Measurements from ENCODE around the gene CXXC5.

The CXXC5 gene

DNA sequence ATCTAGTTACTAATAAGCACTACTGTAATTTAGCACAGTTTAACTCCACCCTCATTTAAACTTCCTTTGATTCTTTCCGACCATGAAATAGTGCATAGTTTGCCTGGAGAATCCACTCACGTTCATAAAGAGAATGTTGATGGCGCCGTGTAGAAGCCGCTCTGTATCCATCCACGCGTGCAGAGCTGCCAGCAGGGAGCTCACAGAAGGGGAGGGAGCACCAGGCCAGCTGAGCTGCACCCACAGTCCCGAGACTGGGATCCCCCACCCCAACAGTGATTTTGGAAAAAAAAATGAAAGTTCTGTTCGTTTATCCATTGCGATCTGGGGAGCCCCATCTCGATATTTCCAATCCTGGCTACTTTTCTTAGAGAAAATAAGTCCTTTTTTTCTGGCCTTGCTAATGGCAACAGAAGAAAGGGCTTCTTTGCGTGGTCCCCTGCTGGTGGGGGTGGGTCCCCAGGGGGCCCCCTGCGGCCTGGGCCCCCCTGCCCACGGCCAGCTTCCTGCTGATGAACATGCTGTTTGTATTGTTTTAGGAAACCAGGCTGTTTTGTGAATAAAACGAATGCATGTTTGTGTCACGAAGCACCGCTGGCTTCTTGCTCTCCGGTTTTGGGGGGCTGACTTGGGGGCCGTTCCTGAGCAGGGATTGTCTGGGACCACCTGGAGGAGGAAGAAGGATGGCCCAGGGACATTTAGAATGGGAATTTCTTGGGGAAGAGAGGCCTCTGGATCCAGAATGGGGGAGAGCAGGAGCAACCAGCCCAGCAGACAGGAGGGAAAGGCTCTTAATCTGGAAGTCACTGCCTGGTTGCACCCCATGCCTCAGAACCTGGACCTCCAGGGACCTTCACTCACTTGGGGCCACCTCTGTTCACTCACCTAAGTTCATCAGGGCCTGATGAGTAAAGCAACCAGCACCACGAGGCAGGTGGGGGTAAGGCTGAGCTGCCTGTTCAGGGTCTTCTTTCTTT is 35.4 kb downstream of the CXXC5 start:
- no peak overlapping the region for H3K4me3 ChIP-seq (ENCODE audit: low read length)
- H3K9me3 ChIP-seq (ENCODE audit: control insufficient read depth, low read length) = no peaks in the 10 kb centered on the region
- H3K9ac ChIP-seq (ENCODE audit: low read length) = no peak overlapping the region
- H3K36me3 ChIP-seq (ENCODE audit: control insufficient read depth, insufficient read depth, low read length) = peaks cover 6% of the 10 kb centered on the region
- H3K27me3 ChIP-seq (ENCODE audit: control insufficient read depth, insufficient read depth, low read length) = no peaks in the 10 kb centered on the region
- H3K4me1 ChIP-seq (ENCODE audit: control insufficient read depth, insufficient read depth, low read length) = no peaks in the 10 kb centered on the region

DNA sequence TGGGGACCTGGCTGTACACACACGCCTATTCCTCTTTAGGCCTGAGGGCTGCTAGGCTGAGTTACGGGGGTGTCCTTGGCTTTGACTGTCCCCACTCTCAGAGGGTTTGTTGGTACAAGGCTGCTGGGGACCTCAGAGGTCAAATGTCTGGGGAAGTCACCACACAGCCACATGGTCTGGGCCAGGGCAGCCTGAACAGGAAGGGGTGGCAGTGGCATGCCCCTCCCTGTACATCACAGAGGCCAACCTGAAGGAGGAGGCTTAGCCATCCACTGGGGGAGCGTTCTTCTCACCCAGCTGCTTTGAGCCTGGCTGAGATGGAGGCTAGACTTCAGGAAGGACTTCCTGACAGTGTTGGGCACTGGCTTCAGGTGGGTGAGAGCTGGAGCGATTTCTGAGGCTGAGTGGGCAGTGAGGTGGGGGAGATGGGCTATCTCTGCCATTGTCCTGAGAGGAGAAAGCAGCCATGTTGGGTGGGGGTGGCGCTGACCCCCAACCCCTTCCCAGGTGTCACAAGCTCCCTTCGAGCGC is 36.3 kb downstream of the CXXC5 start:
- no peak overlapping the region for H3K9ac ChIP-seq (ENCODE audit: low read length)
- no peak overlapping the region for H3K4me3 ChIP-seq (ENCODE audit: low read length)
- H3K4me1 ChIP-seq (ENCODE audit: control insufficient read depth, insufficient read depth, low read length) = peaks cover 5% of the 10 kb centered on the region
- H3K36me3 ChIP-seq (ENCODE audit: control insufficient read depth, insufficient read depth, low read length) = peaks cover 6% of the 10 kb centered on the region
- H3K9me3 ChIP-seq (ENCODE audit: control insufficient read depth, low read length) = no peaks in the 10 kb centered on the region
- H3K27me3 ChIP-seq (ENCODE audit: control insufficient read depth, insufficient read depth, low read length) = no peaks in the 10 kb centered on the region

DNA sequence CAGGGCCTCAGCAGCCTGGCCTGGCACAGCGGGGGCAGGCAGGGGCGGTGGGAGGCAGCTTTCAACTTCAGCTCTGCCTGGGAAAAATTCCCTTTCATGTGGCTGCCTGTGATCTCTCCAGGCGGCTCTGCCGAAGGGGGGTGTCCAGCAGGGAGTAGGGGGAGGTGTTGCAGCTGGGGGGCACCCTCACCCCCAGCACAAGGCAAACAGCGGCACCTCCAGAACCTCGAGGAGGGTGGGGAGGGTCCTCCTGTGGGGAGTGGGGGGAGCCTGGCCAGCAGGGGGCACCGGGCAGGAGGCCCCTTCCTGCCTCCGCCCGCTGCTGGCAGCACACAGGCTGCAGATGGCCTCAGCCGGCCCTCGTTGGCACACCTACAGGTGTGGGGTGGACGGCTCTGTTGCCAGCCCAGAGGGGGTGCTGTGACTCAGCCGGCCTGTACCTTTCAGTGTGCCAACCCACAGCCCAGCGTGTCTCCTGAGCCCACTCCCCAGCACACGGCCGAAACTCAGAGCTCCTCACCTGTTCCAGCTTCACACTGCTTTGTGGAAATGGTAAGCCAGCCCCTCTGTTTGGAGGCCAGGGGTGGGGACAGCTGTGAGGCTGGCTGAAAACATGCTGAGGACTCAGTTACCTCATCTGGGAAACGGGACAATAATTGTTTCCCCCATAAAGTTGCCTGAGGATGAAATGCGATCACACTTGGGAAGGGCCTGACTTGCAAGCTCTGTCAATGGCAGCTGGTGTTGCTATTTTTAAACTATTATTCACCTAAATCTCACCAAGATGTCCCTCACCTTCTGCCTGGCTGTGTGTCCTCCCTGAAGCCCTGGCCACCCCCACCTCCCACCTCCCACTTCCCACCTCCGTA is 37.0 kb downstream of the CXXC5 start:
- H3K4me1 ChIP-seq (ENCODE audit: control insufficient read depth, insufficient read depth, low read length) = peaks cover 12% of the 10 kb centered on the region
- H3K9ac ChIP-seq (ENCODE audit: low read length) = no peak overlapping the region
- H3K36me3 ChIP-seq (ENCODE audit: control insufficient read depth, insufficient read depth, low read length) = peaks cover 6% of the 10 kb centered on the region
- H3K27me3 ChIP-seq (ENCODE audit: control insufficient read depth, insufficient read depth, low read length) = no peaks in the 10 kb centered on the region
- no peaks in the 10 kb centered on the region for H3K9me3 ChIP-seq (ENCODE audit: control insufficient read depth, low read length)
- H3K4me3 ChIP-seq (ENCODE audit: low read length) = no peak overlapping the region

DNA sequence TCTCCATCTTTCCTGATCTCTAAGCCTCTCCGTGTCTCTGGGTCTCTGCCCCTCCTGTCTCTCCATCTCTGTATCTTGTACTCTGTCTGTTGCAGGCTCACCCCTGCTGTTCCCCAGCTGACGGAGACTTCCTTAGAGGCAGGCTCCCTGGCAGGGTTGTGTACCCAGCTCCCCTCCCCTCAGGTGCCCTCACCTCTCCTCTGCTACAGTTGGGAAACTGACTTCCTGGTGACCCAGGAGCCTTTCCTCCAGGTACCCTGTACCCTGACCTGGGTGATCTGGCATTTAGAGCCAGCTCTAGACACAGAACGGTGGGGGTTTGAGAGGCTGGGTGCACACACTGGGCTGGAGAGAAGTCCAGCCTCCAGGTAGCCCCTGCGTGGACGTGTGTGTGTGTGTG is 37.7 kb downstream of the CXXC5 start:
- Histone ChIP-seq H3K9ac (ENCODE audit: low read length) (no peak overlapping the region), H3K36me3 (ENCODE audit: control insufficient read depth, insufficient read depth, low read length) (peaks cover 6% of the 10 kb centered on the region), H3K4me3 (ENCODE audit: low read length) (no peak overlapping the region), H3K27me3 (ENCODE audit: control insufficient read depth, insufficient read depth, low read length) (peaks cover 6% of the 10 kb centered on the region), H3K4me1 (ENCODE audit: control insufficient read depth, insufficient read depth, low read length) (peaks cover 19% of the 10 kb centered on the region), H3K9me3 (ENCODE audit: control insufficient read depth, low read length) (no peaks in the 10 kb centered on the region)

DNA sequence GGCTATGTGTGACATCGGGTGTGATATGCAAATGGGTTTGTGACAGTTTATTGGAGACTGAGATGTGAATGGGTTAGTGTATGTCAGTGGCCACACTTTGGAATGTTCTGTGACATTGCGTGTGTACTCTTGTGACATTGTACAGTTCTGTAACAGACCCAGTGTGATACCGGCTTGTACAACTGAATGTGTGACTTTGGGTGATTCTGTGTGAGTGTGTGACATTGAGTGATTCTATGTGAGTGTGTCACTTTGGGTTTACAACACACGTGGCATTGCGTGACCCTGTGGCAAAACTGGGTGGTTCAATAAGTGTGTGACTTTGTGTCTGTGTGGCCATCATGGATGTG is 38.2 kb downstream of the CXXC5 start:
- no peak overlapping the region for H3K9ac ChIP-seq (ENCODE audit: low read length)
- H3K9me3 ChIP-seq (ENCODE audit: control insufficient read depth, low read length) = no peaks in the 10 kb centered on the region
- H3K36me3 ChIP-seq (ENCODE audit: control insufficient read depth, insufficient read depth, low read length) = peaks cover 6% of the 10 kb centered on the region
- H3K4me1 ChIP-seq (ENCODE audit: control insufficient read depth, insufficient read depth, low read length) = peaks cover 19% of the 10 kb centered on the region
- H3K4me3 ChIP-seq (ENCODE audit: low read length) = no peak overlapping the region
- H3K27me3 ChIP-seq (ENCODE audit: control insufficient read depth, insufficient read depth, low read length) = peaks cover 7% of the 10 kb centered on the region

DNA sequence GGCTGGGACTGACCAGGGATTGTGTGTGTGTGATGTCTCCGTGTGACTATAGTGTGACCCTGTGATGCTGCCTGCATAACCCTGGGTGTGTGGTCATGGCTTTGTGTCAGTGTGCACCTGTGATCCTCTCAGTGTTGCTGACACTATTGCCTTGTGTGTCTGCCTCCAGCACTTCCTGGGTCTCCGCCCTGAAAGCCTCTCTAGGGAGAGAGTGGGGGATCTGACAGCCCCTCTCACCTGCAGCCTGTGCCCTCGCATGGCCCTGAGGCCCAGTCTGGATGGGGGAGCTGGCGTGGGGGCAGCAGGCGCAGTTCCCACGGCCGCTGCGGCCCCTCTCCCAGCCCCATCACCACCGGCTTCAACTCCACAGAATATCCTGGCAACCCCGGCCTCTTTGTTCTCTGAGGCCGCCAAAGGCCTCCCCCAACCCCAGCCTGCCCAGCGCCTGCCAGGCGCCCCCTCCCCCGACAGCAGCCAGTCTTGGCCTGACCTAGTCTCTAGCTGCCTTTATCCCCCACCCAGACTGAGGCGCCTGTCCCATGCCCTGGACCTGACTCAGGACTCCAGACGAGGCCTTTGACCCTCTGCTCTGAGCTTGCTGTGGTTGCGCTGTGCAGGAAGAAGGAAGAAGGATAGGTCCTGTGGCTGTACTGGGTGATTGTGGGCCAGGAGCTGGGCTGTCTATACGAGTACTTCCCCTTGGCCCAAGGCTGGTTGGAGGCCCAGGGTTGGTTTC is 38.7 kb downstream of the CXXC5 start:
- H3K4me1 ChIP-seq (ENCODE audit: control insufficient read depth, insufficient read depth, low read length) = peaks cover 19% of the 10 kb centered on the region
- H3K9ac ChIP-seq (ENCODE audit: low read length) = no peak overlapping the region
- peaks cover 7% of the 10 kb centered on the region for H3K27me3 ChIP-seq (ENCODE audit: control insufficient read depth, insufficient read depth, low read length)
- no peak overlapping the region for H3K4me3 ChIP-seq (ENCODE audit: low read length)
- H3K9me3 ChIP-seq (ENCODE audit: control insufficient read depth, low read length) = no peaks in the 10 kb centered on the region
- peaks cover 6% of the 10 kb centered on the region for H3K36me3 ChIP-seq (ENCODE audit: control insufficient read depth, insufficient read depth, low read length)

DNA sequence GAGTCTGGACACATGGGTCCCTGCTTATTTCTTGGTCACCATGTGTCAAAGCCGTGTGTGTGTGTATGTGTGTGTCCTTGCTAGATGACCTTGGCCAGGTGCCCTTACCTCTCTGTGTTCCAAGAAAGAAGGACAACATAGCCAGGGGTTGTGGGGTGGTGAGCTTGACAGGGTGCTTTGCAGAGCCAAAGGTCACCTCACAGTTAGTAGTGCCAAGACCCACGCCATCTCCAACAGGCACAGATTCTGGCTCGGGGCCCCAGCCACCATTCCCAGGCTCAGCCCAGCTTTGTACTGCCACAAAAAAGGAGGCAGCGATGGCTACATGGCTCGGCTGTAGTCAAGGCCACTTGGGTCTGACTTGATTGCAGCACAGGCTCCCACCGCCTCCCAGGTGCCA is 39.5 kb downstream of the CXXC5 start:
- no peaks in the 10 kb centered on the region for H3K9me3 ChIP-seq (ENCODE audit: control insufficient read depth, low read length)
- no peak overlapping the region for H3K9ac ChIP-seq (ENCODE audit: low read length)
- peaks cover 6% of the 10 kb centered on the region for H3K36me3 ChIP-seq (ENCODE audit: control insufficient read depth, insufficient read depth, low read length)
- H3K27me3 ChIP-seq (ENCODE audit: control insufficient read depth, insufficient read depth, low read length) = peaks cover 7% of the 10 kb centered on the region
- peaks cover 19% of the 10 kb centered on the region for H3K4me1 ChIP-seq (ENCODE audit: control insufficient read depth, insufficient read depth, low read length)
- no peak overlapping the region for H3K4me3 ChIP-seq (ENCODE audit: low read length)

DNA sequence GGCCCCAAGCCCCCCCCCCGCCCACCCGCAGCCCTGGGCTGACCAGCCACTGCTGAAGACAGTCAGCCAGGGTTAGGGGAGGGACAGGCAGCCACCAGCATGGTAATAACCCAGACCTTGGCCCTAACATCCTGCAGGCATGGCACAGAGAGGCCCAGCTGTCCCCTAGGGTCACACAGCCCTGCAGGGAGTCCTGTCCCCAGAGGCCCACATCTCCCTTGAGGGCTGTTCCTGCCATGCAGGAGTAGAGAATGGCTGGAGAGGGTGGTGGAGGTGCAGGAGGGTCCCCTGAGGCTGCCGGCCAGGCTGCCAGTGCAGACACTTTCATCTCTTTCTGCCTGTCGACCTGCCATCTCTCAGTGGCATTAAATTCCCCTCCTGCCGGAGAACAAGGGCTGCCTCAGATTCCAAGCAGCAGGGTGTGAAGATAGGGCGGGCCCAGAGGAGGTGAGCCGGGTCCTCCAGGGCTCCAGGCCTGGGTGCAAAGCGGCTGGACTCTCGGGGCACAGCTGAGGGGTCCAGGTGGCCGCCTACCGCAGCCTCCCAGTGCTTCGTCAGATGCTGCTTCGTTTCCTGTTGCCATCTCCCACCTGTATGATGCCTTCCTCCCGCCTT is 40.0 kb downstream of the CXXC5 start:
- peaks cover 7% of the 10 kb centered on the region for H3K27me3 ChIP-seq (ENCODE audit: control insufficient read depth, insufficient read depth, low read length)
- peaks cover 6% of the 10 kb centered on the region for H3K36me3 ChIP-seq (ENCODE audit: control insufficient read depth, insufficient read depth, low read length)
- H3K9ac ChIP-seq (ENCODE audit: low read length) = no peak overlapping the region
- no peak overlapping the region for H3K4me3 ChIP-seq (ENCODE audit: low read length)
- no peaks in the 10 kb centered on the region for H3K9me3 ChIP-seq (ENCODE audit: control insufficient read depth, low read length)
- peaks cover 19% of the 10 kb centered on the region for H3K4me1 ChIP-seq (ENCODE audit: control insufficient read depth, insufficient read depth, low read length)

DNA sequence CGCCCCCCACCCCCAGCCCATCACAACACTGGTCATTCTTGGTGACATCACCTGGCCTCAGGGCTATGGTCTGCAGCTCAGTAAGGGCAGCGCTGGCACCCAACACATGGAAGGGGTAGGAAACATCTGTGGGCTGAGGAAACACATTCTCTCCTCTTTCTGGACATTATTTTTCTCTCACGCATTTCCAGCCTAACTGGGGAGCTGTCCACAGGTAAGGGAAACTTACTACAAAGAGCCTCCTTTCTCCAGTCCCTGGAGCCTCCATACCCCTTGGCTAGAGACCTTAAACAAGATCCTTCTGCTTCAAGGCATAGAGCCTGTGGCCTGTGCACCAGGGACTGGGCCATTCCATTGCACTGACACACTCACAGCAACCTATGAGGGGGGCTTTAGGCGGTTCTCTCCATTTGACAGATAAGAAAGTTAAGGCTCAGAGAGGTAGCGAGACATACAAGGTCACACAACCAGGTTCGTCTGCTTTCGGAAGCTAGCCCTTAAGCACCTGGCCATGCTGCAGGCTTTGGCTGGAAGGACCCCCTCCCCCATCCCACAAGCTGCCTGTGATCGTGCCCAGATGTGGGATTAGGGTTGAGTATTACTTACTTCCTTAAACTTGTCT is 40.7 kb downstream of the CXXC5 start:
- Histone ChIP-seq H3K4me1 (ENCODE audit: control insufficient read depth, insufficient read depth, low read length) (peaks cover 19% of the 10 kb centered on the region), H3K27me3 (ENCODE audit: control insufficient read depth, insufficient read depth, low read length) (peaks cover 7% of the 10 kb centered on the region), H3K9ac (ENCODE audit: low read length) (no peak overlapping the region), H3K9me3 (ENCODE audit: control insufficient read depth, low read length) (no peaks in the 10 kb centered on the region), H3K36me3 (ENCODE audit: control insufficient read depth, insufficient read depth, low read length) (peaks cover 6% of the 10 kb centered on the region), H3K4me3 (ENCODE audit: low read length) (no peak overlapping the region)

DNA sequence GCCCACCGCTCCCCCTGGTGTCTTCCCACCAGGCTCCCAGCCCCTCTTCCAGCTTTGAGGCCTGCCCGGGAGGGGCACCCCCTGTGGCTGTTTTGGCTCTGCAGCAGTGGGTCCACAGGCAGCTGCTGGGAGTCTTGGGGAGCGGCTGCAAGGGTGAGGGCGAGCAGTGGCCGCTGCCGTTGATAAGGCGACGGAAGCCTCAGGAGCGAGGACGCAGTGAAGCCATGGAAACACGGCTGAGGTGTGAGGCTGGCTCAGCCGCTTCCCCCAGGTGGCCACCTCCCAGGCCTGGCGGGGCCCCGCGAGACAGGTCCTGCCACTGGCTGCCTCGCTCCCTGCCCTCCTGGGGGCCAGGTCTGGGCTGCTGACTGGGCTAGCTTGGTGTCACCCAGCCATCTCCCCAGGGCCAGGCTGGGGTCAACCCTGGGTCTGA is 41.5 kb downstream of the CXXC5 start:
- H3K36me3 ChIP-seq (ENCODE audit: control insufficient read depth, insufficient read depth, low read length) = no peaks in the 10 kb centered on the region
- no peaks in the 10 kb centered on the region for H3K9me3 ChIP-seq (ENCODE audit: control insufficient read depth, low read length)
- peaks cover 7% of the 10 kb centered on the region for H3K27me3 ChIP-seq (ENCODE audit: control insufficient read depth, insufficient read depth, low read length)
- H3K9ac ChIP-seq (ENCODE audit: low read length) = peak overlapping the region; percentile 61
- peaks cover 19% of the 10 kb centered on the region for H3K4me1 ChIP-seq (ENCODE audit: control insufficient read depth, insufficient read depth, low read length)
- no peak overlapping the region for H3K4me3 ChIP-seq (ENCODE audit: low read length)
